Uterus (tissue), 2 donors: Measurements from ENCODE around the gene UQCRC2.

Source experiments
- CTCF ChIP-seq, 4 experiments: fragments of 200-600 bp in 2 of 4; fragments of 450-650 bp in 2 of 4; sonication (generic) in 2 of 4; IDR thresholded peaks; one replicate each; pipeline ENCODE4 v1.5.1; 2016 to 2019; ENCODE audit warnings: antibody characterized with exemption in 4 of 4, mild to moderate bottlenecking in 2 of 4, moderate library complexity in 1 of 4
- POLR2A ChIP-seq, 2 donors: fragments of 450-650 bp; IDR thresholded peaks; one replicate each; pipeline ENCODE4 v1.6.1; 2016; ENCODE audit warnings: antibody characterized with exemption in 2 of 2, mild to moderate bottlenecking in 1 of 2, moderate library complexity in 1 of 2

- TF ChIP-seq CTCF (IDR thresholded peaks at IDR 0.05): no peak
- TF ChIP-seq POLR2A (IDR thresholded peaks at IDR 0.05): no peak
These were observed 20.8 kb downstream of the UQCRC2 start for GRCh38 chr16:21973945-21974344.
